Activated T-cell treated with anti-CD3 and anti-CD28 coated beads, Interleukin-2, amount 50 U/mL, for 72 hours (primary cell): ENCODE results near the gene DNM3. TPM values are rescaled to one million over a fixed set of nuclear protein-coding genes. Genes with fewer than 3 reads are reported as not detected.
"Not testable (repeated sequence)": the region's sequence is repeated elsewhere in the genome, so short reads cannot be mapped to it uniquely, and the experiment has no call there.

ENCODE experiments used
- ATAC-seq, 2 donors: fragments of 150-1000 bp; cut with Tn5 transposase; replicated peaks in 1 of 2; 2 replicates each; pipeline ENCODE4 v1.10.0; 2021; ENCODE audit warnings: moderate library complexity in 2 of 2, mild to moderate bottlenecking in 1 of 2
- DNase-seq, 2 donors: peaks; one replicate each; pipeline ENCODE4 v3.0.0; 2021 to 2022; ENCODE audit warnings: mixed read lengths in 1 of 2
- H3K27ac Mint-ChIP-seq: one replicate; pipeline ENCODE4 v1.8.0; 2022; ENCODE audit warnings: mild to moderate bottlenecking, moderate library complexity, mixed read lengths
- H3K27me3 Mint-ChIP-seq: one replicate; pipeline ENCODE4 v1.8.0; 2022; ENCODE audit warnings: low read depth, mixed read lengths
- H3K36me3 Mint-ChIP-seq, 2 donors: one replicate each; pipeline ENCODE4 v1.8.0; 2022; ENCODE audit warnings: mixed read lengths in 2 of 2, mild to moderate bottlenecking in 1 of 2; ENCODE audit not compliant: insufficient read depth in 2 of 2
- H3K4me1 Mint-ChIP-seq: one replicate; pipeline ENCODE4 v1.8.0; 2022; ENCODE audit warnings: low read depth, mixed read lengths
- H3K4me3 Mint-ChIP-seq, 2 donors: one replicate each; pipeline ENCODE4 v1.8.0; 2022; ENCODE audit warnings: mild to moderate bottlenecking in 2 of 2, mixed read lengths in 2 of 2, moderate library complexity in 2 of 2
- H3K9me3 Mint-ChIP-seq, 2 donors: one replicate each; pipeline ENCODE4 v1.8.0; 2022; ENCODE audit warnings: mixed read lengths in 2 of 2
- total RNA-seq, 2 donors: library from RNA; stranded (reverse); gene quantifications; one replicate each; pipeline ENCODE4 v1.2.3, GENCODE V29; 2022

DNM3 gene
- total RNA-seq, 2 donors from 2014 or later: 1.5 to 3.4 TPM

- no peak for DNase-seq
- no peaks in the 10 kb centered on the region for H3K27me3 Mint-ChIP-seq
- H3K4me3 Mint-ChIP-seq: peak overlapping the region in 1 of 2 donors; percentile 17
- H3K9me3 Mint-ChIP-seq: peaks cover 0 to 3% of the 10 kb centered on the region in 2 donors
- H3K36me3 Mint-ChIP-seq: peaks cover 0 to 6% of the 10 kb centered on the region in 2 donors
- H3K27ac Mint-ChIP-seq: no peak overlapping the region
- no peak for ATAC-seq
- H3K4me1 Mint-ChIP-seq: peaks cover 42% of the 10 kb centered on the region
These were observed 590.5 kb downstream of the DNM3 start for GRCh38 chr1:172431721-172432192.

- not testable (repeated sequence) for ATAC-seq, H3K27me3 Mint-ChIP-seq, H3K4me3 Mint-ChIP-seq, H3K9me3 Mint-ChIP-seq, H3K27ac Mint-ChIP-seq, DNase-seq
- H3K4me1 Mint-ChIP-seq: peaks cover 31% of the 10 kb centered on the region
- peaks cover 12 to 14% of the 10 kb centered on the region in 2 donors for H3K36me3 Mint-ChIP-seq
These were observed 595.9 kb downstream of the DNM3 start for GRCh38 chr1:172437183-172437582.

- DNase-seq (no peak), ATAC-seq (no peak)
- Mint-ChIP-seq H3K36me3 (peaks cover 10 to 13% of the 10 kb centered on the region in 2 donors), H3K27ac (peak overlapping the region; percentile 8), H3K4me1 (peaks cover 36% of the 10 kb centered on the region), H3K9me3 (no peaks in the 10 kb centered on the region), H3K4me3 (peak overlapping the region in 1 of 2 donors; percentile 96), H3K27me3 (no peaks in the 10 kb centered on the region)
These were observed 601.1 kb downstream of the DNM3 start for GRCh38 chr1:172442404-172442803.

- no peaks in the 10 kb centered on the region for H3K27me3 Mint-ChIP-seq
- peaks cover 36% of the 10 kb centered on the region for H3K4me1 Mint-ChIP-seq
- DNase-seq (no peak), ATAC-seq (no peak)
- H3K9me3 Mint-ChIP-seq: no peaks in the 10 kb centered on the region
- peaks cover 10 to 13% of the 10 kb centered on the region in 2 donors for H3K36me3 Mint-ChIP-seq
- H3K4me3 Mint-ChIP-seq: peak overlapping the region; percentile 89 to 96
- peak overlapping the region; percentile 97 for H3K27ac Mint-ChIP-seq
These were observed 601.7 kb downstream of the DNM3 start for GRCh38 chr1:172442843-172443565.

GRCh38 chr1:172443666-172444453 is 602.6 kb downstream of the DNM3 start, which contains the start of gene PIGC:
TSS of gene PIGC (minus strand) at chr1:172444069. CDS start at chr1:172442622, 1,447 bp downstream.
- no peaks in the 10 kb centered on the region for H3K27me3 Mint-ChIP-seq
- peak; percentile 94 to 95 for DNase-seq

GRCh38 chr1:172446547-172446946 is 605.2 kb downstream of the DNM3 start:
- Mint-ChIP-seq H3K27ac (no peak overlapping the region), H3K4me1 (peaks cover 50% of the 10 kb centered on the region)

More at GRCh38 chr1:172443666-172444453, 602.6 kb downstream of the DNM3 start, which contains the start of gene PIGC:
- Mint-ChIP-seq H3K27ac (peak within 1 kb of the TSS; percentile 97), H3K9me3 (no peaks in the 10 kb centered on the region), H3K36me3 (peaks cover 8 to 10% of the 10 kb centered on the region in 2 donors), H3K4me1 (peaks cover 37% of the 10 kb centered on the region), H3K4me3 (peak within 1 kb of the TSS; percentile 89 to 96)
- ATAC-seq: peak; percentile 100

GRCh38 chr1:172447641-172448040 is 606.3 kb downstream of the DNM3 start:
- Mint-ChIP-seq H3K9me3 (no peaks in the 10 kb centered on the region), H3K4me1 (peaks cover 39% of the 10 kb centered on the region), H3K27ac (no peak overlapping the region), H3K36me3 (no peaks in the 10 kb centered on the region), H3K4me3 (no peak overlapping the region), H3K27me3 (no peaks in the 10 kb centered on the region)
- ATAC-seq (no peak), DNase-seq (no peak)

More at GRCh38 chr1:172446547-172446946, 605.2 kb downstream of the DNM3 start:
- no peak for ATAC-seq
- Mint-ChIP-seq H3K36me3 (peaks cover 8 to 9% of the 10 kb centered on the region in 2 donors), H3K4me3 (no peak overlapping the region), H3K27me3 (no peaks in the 10 kb centered on the region), H3K9me3 (no peaks in the 10 kb centered on the region)
- no peak for DNase-seq

- H3K36me3 Mint-ChIP-seq: no peaks in the 10 kb centered on the region
- peak; percentile 26 to 52 for ATAC-seq
- no peak overlapping the region for H3K27ac Mint-ChIP-seq
- DNase-seq: peak; percentile 19 to 21
- H3K4me3 Mint-ChIP-seq: peak overlapping the region; percentile 2 to 3
- peaks cover 37% of the 10 kb centered on the region for H3K4me1 Mint-ChIP-seq
- H3K27me3 Mint-ChIP-seq: peaks cover under 1% of the 10 kb centered on the region
- H3K9me3 Mint-ChIP-seq: no peaks in the 10 kb centered on the region
These were observed 607.8 kb downstream of the DNM3 start for GRCh38 chr1:172448995-172449584.

- H3K27ac Mint-ChIP-seq: no peak overlapping the region
These were observed 608.6 kb downstream of the DNM3 start for GRCh38 chr1:172449585-172450523.

GRCh38 chr1:172450524-172450885 is 609.2 kb downstream of the DNM3 start:
- Mint-ChIP-seq H3K36me3 (no peaks in the 10 kb centered on the region), H3K9me3 (no peaks in the 10 kb centered on the region), H3K4me3 (peak overlapping the region in 1 of 2 donors; percentile 12), H3K27ac (no peak overlapping the region), H3K4me1 (peaks cover 33% of the 10 kb centered on the region), H3K27me3 (peaks cover 12% of the 10 kb centered on the region)
- ATAC-seq (no peak), DNase-seq (no peak)

More at GRCh38 chr1:172449585-172450523, 608.6 kb downstream of the DNM3 start:
- Mint-ChIP-seq H3K4me3 (peak overlapping the region in 1 of 2 donors; percentile 12), H3K36me3 (no peaks in the 10 kb centered on the region), H3K27me3 (peaks cover 8% of the 10 kb centered on the region), H3K9me3 (no peaks in the 10 kb centered on the region), H3K4me1 (peaks cover 33% of the 10 kb centered on the region)
- peak; percentile 64 to 73 for ATAC-seq
- DNase-seq: peak; percentile 31 to 50

- Mint-ChIP-seq H3K36me3 (no peaks in the 10 kb centered on the region), H3K27ac (no peak overlapping the region), H3K4me3 (no peak overlapping the region), H3K4me1 (peaks cover 33% of the 10 kb centered on the region), H3K27me3 (peaks cover 12% of the 10 kb centered on the region), H3K9me3 (no peaks in the 10 kb centered on the region)
- DNase-seq (peak; percentile 18 to 23), ATAC-seq (peak; percentile 72 to 77)
These were observed 609.7 kb downstream of the DNM3 start for GRCh38 chr1:172451002-172451443.
